HG02884 (cell line): ENCODE results near the gene ZSWIM3.

ENCODE experiments used
- ATAC-seq: cut with Tn5 transposase; IDR thresholded peaks from one replicate; pipeline ENCODE4 v1.9.1; 2021; ENCODE audit warnings: mild to moderate bottlenecking, moderate library complexity; ENCODE audit not compliant: unreplicated experiment

Gene ZSWIM3

DNA sequence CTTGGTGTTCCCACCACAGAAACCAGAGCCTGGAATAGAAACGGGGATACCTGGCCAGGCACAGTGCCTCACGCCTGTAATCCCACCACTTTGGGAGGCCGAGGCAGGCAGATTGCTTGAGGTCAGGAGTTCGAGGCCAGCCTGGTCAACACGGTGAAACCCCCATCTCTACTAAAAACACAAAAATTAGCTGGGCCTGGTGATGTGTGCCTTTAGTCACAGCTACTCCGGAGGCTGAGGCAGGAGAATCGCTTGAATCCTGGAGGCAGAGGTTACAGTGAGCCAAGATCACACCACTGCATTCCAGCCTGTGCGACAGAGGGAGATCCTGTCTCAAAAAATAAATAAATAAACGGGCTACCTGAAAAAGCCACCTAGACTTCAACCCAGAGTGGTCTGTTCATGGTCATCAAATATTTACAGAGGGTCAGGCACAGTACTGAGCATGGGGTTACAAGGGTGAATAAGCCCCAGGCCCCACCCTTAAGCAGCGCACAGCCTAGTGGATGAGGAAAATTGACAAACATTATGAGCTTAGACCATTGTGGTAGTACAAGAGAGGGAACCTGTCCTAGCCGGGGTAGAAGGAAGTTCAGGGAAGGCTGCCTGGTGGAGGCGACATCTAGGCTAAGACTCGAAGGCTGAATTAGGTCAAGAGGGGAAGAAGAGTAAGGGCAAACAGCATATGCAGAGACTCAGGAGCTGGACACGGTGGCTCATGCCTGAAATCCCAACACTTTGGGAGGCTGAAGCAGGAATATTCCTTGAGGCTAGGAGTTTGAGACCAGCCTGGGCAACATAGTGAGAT, 69.9 kb downstream of the ZSWIM3 start:
- no peak for ATAC-seq
